Activated CD8-positive, alpha-beta memory T cell treated with anti-CD3 and anti-CD28 coated beads, Interleukin-2, amount 50 U/mL, for 1 hour (primary cell): Measurements from ENCODE around the gene INPP5F.
"Not testable (repeated sequence)": the region's sequence is repeated elsewhere in the genome, so short reads cannot be mapped to it uniquely, and the experiment has no call there.

Experiments
- DNase-seq: peaks from one replicate; pipeline ENCODE4 v3.0.0-alpha.2; 2020; ENCODE audit errors: extremely low read depth

The INPP5F gene

DNA sequence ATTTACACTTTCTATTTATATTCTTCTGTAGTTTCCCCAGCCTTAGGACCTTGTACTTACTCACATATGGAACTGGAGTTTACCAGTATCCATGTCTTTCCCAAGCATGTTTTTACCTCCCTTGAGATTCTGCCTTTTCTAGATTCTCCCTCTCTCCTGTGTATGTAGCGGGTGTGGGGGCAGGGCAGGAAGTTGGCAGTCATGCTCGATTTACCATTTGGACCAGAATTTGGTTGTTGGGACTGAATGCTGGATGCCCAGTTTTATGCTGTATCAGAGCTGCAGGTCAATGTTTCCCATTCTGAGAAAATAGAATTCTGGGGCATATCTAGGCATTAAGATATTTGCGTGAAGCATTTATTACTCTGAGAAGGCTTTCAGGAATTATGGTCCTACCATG lies 14.2 kb downstream of the INPP5F start:
- DNase-seq, result no peak

DNA sequence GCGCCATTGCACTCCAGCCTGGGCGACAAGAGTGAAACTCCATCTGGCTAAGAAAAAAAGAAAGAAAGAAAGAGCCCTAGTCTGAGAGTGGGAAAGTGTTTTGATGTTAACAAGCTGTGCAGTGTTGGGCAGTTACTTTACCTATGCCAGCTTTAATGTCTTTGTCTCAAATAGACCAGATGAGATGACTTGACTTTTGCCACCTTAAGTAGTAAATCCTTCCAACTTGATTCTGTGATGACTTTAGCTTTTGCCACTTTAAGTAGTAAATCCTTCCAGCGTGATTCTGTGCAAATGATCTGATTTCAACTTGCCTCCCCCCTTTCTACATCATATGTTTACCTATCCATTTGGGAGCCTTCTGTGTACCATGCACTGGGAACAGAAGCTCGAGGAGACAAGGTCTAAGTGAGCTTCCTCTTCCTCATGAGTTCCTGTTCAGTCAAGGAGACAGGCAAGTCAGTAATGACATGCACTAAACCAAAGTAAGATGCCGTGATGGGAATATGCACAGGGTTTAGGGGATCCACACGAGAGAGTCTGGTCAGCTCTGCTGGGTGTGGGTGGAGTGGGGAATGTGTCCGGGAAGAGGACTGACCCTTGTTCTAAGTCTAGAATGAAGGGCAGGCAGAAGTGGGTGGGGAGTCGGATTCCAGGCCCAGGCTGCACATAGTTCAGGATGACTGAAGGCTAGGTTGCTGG lies 17.2 kb downstream of the INPP5F start:
- DNase-seq, result no peak

DNA sequence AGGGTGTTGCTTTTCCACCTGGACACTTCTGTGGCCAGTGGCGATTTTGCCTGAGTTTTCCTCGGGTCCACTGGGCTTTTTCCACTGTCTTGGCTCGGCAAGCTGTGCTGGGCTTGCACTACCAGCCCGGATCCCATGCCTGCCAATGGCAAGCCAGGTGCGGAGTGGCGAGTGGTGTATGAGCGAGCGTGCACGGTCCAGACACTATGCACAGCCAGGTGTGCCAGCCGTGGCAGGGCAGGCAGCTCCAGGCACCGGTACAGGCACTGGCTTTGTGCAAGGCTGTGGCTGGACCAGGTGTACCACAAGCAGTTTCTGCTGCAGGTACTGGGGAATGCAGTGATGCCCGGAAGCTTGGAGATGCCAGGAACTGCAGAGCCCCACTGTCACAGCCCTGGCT lies 22.1 kb downstream of the INPP5F start:
- DNase-seq, result no peak

DNA sequence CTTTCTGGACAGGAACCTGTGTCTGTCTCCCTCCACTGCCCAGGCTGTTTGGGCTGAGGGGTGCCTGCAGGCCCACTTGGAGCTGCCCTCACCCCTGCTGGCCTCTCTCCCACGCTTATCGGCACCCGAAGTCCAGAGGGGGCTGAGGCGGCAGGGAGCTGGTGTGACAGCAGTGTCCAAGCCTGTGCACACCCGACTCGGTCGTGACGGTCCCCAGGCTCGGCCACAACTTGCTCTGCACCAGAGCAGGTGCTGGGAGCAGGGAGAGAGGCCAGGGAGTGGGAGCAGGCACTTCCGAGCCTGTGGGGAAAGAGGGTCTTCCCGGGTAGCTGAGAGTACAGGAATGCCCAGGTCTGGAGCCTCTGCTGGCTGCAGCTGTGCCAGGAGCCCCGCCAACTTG lies 23.0 kb downstream of the INPP5F start:
- DNase-seq, result no peak

DNA sequence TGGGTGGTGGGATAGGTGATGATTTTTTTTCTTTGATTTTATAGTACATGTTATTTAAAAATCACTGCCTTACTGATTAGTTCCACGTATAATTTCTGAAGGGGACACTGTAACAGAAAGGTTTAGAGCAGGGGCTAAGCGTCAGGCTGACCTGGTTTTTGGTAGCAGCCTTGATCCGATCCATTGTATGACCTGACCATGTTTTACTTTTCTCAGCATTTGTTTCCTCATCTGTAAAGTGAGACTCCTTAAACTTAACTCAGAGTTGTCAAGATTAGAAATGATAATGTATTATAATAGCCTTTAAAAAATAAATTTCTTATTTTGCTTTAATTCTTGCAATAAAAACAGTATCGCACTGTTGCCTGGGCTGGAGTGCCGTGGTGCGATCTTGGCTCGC lies 23.6 kb downstream of the INPP5F start:
- no peak for DNase-seq

DNA sequence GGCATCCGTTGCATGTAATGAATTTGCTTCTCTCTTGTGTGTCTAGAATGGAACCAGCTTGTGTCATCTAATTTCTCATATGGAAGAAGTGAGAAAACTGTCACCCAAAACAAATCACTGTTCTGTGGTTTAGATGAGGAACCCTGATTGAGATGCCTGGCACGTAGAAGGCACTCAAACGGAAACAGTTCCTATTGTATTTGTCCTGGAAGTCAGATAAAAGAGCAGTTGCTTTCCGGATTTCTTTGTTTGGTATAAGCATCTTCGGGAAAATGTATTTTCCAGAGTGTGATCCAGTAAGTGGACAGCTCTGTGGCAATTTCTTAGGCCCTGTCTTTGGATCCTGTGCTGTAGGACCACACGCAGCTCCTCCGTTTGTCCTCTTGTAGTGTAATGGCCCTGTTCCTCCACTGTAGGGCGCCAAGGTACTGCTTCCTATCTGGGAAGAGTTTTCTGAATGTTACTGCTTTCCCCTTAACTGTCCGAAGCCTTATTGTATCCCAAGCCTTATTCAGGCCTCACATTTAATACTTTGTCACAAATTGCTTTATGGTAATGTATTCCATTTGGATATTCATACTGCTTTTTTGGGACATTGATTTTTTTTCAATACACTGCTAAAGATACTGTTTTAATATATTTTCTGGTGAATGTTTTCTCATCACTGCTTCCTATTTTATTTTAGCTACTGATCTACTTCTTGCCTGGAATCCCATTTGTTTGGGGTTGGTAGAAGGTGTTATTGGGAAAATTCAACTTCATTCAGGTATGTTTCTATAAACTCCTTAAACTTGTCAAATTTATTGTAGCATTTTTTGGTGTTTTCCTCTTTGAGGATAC lies 24.8 kb downstream of the INPP5F start:
- DNase-seq, result no peak

DNA sequence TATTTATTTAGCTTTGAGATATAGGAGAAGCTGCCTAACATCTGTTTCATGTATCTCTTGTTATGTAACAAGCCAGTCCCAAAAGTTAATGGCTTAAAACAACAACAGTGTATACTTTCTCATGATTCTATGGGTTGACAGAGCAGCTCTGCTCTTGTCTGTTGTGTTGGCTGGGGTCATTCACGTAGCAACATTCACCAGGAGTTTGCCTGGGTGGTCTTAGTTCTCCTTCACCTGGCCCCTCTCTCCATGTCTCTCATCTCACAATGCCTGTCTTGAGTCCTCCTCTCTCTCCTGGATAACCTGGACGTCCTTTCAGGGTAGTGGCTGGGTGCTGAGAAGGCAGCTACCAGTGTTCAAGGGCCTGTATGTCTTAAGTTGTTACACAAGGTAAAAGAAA lies 27.5 kb downstream of the INPP5F start:
- no peak for DNase-seq

DNA sequence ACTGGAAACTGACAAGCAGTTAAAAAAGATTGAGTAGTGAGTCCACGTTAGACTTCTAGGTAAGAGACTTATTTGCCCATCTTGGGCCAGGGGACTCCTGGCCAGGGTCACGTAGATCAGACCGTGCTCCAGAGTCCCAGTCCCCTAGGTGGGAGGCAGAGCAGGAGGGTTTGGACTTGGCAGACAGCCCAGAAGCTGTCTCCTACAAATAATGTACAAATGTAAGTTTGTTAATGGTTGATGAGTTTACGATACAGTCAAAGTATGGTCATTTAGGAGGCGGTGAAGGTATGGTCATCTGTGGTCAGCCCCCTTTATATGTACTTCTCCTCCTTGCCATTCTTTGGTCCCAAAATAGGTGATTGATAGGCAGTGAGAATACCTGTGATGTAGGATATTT lies 28.2 kb downstream of the INPP5F start:
- DNase-seq, result no peak

DNA sequence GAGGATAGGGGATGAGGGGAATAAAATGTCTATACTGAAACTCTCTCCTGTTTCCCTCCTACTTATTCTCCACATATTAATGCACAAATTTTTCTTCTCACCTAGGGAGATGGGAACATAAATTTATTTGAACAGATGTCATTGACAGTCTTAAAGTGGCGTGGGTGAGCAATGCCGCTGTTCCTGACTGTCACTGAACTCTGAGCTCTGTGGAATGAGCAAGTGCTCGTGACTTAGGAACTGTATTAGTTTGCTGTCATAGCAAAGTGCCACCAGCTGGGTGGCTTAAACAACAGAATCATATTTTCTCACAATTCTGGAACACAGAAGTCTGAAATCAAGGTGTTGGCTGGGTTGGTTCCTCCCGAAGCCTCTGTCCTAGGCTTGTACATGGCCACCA lies 29.1 kb downstream of the INPP5F start:
- DNase-seq, result no peak

DNA sequence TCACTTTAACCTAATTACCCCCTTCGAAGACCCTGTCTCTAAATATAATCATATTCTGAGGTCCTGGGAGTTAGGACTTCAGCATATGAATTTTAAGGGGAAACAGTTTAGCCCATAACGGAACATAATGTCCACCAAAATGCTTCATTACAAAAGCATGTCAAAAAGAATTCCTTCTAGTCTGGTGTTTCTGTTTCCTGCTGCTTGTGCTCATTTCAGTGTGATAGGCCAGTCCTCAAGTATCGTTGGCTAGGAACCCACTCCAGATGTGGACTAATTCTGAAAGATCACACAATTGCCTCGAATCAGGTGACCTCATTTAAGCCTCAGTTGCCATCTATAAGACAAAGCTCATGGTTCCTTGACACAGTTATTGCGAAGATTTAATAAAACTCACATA lies 29.6 kb downstream of the INPP5F start:
- no peak for DNase-seq

DNA sequence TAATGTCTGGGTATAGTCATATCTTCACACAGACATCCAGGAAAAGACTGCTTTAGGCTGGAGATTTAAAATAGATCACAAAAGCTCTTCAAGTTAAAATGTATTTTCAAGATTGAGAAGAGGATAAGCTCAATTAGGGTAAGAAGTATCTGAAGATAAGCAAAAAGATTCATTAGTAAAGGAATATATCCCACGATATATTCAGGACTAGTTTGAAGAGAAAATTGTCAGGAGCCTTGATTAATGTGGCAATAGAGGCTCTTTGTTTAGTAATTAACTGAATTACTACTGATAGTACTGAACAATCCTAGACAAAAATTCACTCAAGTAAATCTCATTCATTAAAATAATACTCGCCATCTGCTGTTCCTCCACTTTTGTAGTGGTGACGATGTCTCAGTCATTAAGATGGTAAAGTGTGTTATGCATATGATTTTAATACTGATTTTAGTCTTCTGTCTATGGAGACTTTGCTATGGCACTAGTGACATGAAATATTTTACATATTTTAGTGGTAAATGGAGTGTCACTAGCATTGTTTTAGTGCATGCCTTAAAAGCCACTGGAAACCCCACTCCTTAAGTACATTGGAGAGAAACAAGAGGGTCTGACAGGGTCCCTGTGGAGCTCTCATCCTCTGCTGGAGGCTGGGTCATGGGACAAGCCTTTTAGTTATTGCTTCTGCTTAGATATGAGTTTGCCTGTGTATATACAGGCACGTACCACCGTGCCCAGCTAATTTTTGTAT lies 32.8 kb downstream of the INPP5F start:
- DNase-seq, result no peak

DNA sequence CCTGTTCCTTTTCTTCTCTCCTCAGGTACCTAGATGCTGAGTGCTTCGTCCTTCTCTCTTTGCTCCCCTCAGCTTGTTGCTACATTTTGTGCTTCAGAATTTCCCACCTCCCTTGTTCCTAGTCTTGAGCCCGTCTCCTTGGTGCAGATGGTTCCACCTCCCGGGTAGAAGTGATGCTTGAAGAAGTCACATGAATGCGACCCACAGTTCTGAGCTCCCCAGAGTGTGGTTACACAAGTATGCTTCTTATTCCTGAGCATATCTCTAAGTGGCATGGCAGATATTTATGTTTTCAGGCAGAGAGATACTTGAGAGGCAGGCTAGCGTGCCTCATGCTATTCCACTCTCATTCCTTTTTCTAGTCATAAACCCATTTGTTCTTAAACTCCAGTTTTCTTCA lies 34.0 kb downstream of the INPP5F start:
- DNase-seq, result no peak

DNA sequence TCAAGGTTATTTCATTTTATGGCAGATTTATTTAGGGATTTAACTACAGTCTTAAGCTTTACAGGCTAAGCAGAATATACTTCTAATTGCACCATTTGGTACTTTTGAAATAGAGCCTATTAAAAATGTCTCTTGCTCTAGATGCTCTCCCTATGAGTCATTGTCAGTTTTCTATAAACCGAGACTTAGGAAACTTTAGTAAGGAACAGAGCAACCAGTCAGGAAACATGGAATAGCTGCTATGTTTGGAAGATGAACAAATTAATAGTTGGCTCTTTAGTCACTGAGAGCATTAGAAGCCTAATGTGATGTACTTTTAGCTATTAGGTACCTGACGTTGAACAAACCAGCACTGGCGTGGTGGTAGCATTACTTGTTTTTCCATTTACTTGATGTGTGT lies 35.3 kb downstream of the INPP5F start:
- no peak for DNase-seq

DNA sequence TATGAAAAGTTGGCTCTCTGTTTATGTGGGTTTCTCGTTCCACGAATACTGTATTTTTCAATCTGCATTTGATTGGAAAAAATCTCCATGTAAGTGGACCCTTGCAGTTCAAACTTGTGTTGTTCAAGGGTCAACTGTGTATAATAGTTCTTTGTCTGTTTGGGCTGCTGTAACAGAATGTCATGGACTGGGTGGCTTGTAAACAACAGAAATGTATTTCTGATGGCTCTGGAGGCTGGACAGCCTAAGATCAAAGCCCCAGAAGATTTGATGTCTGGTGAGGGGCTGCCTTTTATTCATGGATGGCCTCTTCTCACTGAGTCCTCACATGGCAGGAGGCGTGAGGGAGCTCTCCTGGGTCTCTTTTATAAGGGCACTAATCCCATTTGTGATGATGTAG lies 36.2 kb downstream of the INPP5F start:
- DNase-seq, result no peak

DNA sequence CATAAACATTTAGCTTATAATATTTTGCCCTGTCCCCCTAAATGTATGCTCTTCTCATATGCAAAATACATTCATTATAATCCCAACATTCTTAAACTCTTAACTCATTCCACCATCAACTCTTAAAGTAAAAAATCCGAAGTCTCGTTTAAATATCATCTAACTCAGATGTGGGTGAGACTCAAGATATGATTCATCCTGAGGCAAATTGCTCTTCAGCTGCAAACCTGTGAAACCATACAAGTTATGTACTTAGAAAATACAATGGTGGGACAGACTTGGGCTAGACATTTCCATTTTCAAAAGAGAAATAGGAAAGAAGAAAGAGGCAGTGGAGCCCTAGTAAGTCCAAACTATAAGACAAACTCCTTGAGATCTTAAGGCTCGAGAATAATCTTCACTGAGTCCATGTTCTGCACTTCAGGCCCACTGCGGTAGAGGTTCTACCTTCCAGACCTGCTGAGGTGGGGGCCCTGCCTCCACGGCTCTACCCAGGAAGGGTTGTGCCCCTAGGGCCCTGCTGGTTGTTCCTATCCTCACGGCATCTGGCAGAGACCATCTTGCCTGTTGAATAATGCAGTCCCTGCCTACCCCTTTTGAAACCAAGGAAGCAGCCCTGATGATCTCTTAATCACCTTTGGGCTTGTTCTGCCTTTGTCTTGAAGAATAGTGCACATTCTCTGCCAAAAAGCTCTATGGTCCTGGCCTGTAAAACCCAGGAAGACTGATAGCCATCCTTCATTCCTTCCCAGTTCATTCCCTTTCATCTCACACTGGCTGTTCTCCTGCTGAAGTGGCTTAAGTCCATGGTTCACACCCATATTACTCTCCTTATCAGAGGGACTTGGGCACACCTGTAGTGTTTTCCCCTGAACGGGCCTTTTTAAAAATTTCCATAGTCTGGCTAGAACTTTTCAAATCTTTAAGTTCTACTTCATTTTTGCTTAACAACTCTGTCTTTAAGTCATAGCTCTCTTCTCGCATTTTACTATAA lies 37.3 kb downstream of the INPP5F start:
- DNase-seq, result no peak

DNA sequence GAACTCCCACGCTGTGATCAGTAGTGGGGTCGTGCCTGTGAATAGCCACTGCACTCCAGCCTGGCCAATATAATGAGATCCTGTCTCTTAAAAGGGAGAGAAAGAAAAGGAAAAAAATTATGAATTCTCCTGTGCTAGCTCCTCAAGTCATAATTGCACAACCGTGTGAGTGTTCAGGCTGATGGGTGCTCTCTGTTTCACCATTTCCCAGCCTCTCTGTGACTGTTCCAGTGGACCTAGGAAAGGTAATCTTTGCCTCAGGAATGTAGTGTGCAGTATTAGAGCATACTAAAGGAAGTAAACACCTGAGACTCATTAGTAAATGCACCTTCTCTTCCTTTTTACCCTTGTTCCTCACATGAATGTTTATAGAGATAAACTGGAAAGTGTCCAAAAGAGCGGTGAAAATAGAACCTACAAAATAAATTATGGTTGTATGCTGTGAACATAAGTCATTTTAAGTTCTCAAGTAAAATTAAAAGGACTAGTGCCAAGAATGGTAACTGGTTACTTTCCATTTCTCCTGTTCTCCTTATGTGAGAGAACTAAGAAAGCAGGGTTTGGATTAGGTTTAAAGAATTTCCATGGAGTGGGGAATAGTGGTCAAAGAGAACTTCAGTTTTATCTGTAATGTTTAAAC lies 42.7 kb downstream of the INPP5F start:
- no peak for DNase-seq

DNA sequence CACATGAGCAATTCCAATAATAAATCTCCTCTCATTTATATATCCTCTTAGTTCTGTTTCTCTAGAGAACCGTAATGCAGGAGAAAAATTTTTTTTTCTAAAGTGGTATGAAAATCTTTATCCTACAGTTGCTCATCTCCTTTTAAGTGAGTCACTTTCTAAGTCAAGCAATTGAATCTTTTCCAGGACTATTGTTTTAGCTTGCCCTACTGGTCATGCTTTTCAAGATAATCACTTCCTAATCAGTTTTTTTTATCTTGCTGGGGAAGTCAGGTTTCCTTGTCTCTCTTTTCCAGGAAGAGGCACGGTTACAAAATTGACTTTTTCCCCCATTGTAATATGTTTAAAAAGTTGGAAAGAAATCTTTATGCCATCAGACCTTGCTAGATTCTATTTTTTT lies 44.0 kb downstream of the INPP5F start:
- DNase-seq, result no peak

DNA sequence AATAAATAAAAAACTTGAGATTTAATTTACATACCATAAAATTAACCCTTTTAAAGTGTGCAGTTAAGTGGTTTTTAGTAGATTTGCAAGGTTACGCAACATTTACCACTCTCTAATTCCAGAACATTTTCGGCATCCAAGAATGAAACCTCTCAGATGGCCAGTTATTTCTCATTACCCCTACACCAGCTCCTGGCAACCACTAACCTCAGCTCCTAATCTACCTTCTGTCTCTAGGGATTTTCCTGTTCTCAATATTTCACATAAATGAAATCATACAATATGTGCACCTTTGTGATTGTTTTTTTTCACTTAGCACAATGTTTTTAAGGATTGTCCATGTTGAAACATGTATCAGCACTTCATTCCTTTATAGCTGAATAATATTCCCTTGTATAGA lies 45.1 kb downstream of the INPP5F start:
- no peak for DNase-seq

DNA sequence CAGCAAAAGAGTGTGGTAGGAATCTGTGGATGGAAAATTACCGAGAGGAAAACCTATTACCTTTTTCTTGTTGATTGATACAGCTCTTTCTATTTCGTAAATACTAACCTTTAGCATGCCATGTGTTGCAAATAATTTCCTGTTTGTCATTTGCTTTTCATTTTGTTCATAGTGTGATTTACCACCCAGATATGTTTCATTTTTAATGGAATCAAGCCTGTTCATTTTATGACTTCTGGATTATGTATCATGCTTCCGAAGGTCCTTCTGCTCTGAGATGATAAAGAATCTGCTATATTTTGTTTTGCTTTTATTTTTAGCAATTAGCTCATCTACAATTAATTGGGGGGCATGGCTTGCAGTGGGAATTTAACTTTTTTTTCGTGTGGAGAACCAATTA lies 46.5 kb downstream of the INPP5F start:
- no peak for DNase-seq

DNA sequence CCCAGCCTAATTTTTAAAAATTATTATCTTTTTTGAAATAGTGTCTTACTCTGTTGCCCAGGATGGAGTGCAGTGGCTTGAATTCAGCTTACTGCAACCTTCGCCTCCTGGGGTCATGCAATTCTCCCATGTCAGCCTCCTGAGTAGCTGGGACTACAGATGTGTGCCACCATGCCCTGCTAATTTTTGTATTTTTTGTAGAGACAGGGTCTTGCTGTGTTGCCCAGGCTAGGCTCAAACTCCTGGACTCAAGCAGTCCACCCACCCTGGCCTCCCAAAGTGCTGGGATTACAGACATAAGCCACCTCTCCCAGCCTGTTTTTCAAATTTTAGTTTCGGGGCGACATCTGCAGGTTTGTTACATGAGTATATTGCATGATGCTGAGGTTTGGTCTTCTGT lies 47.2 kb downstream of the INPP5F start:
- DNase-seq, result not testable (repeated sequence)

DNA sequence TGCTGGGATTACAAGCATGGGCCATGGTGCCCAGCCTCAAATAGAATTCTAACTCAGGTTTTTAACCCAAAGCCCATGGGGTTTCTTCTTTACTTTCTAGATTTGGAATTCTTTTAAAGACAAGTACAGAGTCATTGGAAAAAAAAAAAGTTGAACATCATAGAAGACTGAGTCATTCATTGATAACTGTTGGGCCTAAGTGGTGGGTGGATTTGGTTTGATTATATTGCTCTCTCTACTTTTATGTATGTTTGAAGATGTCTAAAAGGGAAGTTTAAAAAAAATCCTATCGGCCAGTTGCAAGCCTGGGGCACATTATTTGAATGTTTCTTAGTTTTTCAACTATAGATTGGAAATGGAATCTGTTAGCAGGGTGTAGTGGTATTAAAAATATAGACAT lies 49.7 kb downstream of the INPP5F start:
- DNase-seq, result no peak
